ENCODE results near the gene ACACB.

Gene ACACB

GRCh38 chr12:109258607-109259544, 142.5 kb downstream of the ACACB start:
- no peak for DNase-seq (ENCODE audit: low spot score)

DNA sequence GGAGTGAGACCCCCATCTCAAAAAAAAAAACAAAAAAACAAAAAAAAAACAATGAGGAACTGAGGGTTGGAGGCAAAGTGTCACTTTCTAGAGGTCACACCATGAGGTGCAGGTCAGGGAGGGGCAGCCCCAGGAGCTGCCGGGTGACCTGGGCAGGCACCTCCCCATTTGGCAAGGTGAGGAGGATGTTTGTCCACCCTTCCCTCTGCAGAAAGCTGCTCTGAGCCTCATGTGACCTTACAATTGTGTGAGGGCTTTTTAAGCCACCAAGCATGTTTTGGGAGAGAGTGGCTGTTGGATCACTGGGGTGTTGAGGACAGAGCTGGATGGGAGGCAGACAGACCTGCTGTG, 143.1 kb downstream of the ACACB start:
- no peak for DNase-seq (ENCODE audit: low spot score)

DNA sequence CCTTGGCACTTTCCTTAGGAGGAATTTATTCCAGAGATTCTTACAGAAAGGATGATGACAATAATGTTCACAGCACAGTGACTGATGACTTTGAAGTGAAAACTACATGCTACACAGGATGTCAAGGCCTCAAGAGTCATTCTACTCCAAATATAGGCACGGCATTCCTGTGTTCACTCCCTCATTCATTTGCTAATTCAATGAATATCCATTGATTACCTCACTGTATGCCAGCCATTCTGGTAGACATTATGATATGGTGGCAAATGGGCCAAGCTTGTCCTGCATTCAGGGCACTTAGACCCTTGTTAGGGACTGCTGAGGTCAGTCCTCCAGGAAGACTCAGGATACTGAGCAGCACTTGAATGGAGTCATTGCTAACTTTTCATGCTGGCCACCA, 144.7 kb downstream of the ACACB start:
- no peak for DNase-seq (ENCODE audit: low spot score)

- DNase-seq (ENCODE audit: low spot score) = no peak
Observed at GRCh38 chr12:109261939-109262338, 145.6 kb downstream of the ACACB start.

GRCh38 chr12:109263439-109263838, 147.1 kb downstream of the ACACB start:
- DNase-seq (ENCODE audit: low spot score) = no peak

DNA sequence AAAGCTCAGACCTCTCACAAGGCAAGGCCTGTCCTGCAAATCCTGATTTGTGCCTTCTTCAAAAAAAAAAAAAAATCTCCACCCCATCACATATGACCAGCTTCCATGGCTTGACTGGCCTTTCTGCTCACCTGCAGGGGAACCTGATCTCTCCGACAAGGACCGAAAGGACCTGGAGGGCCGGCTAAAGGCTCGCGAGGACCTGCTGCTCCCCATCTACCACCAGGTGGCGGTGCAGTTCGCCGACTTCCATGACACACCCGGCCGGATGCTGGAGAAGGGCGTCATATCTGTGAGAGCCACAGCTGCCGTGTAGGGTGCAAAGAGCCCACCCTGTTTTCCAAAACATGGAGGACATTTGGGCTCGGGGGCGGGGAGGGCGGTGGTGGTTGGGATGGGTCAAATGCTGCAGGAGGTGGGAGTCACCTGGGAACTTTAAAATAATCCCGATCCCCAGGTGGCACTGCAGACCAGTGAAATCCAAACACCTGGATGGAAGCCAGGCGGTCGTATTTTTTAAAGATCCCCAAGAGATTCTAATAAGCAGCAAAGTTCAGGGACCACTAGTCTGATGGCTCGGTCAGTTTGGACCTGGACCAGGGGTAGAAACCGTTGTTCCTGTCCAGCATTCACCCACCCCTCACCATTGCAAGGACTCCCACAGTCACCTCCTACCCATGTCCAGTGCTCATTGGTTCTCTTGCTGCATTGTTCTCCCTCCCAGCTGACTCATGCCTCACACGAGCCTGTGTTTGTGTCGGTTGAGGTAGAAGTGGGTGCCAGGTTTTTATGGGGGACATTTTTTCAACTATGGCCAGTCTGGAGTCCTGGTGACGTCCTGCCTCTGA, 147.9 kb downstream of the ACACB start:
- DNase-seq (ENCODE audit: low spot score) = peak; percentile 46

DNA sequence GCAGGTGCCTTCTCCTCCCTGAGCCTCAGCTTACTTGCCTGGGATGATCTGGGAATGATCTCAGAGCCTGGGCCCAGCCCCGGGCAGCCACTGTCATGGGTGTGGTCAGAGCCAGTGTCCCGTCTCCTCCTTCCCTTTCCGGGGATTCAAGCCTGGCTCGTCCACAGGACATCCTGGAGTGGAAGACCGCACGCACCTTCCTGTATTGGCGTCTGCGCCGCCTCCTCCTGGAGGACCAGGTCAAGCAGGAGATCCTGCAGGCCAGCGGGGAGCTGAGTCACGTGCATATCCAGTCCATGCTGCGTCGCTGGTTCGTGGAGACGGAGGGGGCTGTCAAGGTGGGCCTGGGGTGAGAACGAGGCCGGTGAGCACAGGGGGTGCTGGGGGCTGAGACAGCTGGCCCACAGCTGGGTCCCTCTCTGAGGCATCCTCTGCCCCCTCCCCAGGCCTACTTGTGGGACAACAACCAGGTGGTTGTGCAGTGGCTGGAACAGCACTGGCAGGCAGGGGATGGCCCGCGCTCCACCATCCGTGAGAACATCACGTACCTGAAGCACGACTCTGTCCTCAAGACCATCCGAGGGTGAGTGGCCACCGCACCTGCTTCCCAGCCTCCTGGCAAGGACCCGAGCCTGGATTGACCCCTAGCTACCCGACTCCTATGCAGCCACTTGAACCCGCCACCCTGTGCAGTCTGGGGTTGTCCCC, 148.7 kb downstream of the ACACB start:
- DNase-seq (ENCODE audit: low spot score) = no peak

- DNase-seq (ENCODE audit: low spot score) = no peak
Observed at GRCh38 chr12:109266106-109266879, 149.9 kb downstream of the ACACB start.

DNA sequence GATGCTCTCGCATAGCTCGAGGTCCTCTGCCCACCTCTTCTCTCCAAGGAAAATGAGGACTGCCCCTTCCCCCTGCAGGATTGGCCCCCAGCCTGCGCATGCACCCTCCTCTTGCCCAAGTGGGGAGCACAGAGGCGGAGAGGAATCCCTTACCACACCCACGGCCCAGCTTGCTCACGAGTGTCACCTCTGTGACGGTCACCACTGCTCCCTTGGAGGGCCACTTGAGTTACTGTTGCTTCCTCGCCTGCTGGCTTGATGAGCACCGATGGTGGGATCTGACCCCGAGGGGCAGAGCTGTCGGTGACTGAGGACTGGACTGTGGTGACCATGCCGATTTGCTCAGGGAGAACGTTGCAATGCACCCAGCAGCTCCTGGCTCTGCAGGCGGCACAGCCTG, 151.0 kb downstream of the ACACB start:
- no peak for DNase-seq (ENCODE audit: low spot score)

- no peak for DNase-seq (ENCODE audit: low spot score)
Observed at GRCh38 chr12:109268896-109269295, 152.5 kb downstream of the ACACB start.

DNA sequence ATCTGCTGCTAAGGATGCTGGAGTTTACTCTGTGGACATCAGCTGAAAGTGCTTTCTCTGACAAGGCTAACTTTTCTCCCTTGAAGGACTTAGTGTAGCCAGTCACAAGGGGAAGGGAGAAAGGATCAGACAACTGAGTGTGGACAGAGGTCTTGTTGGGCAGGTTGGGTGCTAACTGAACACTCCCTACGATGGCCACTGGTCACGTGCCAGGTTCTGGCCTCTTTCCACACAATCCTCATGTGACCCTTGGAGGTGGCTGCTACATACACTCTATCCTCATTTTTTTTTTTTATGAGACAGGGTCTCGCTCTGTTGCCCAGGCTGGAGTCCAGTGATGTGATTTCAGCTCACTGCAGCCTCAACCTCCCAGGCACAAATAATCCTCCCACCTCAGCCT, 153.0 kb downstream of the ACACB start:
- DNase-seq (ENCODE audit: low spot score) = no peak

GRCh38 chr12:109270494-109270893, 154.1 kb downstream of the ACACB start:
- no peak for DNase-seq (ENCODE audit: low spot score)

- no peak for DNase-seq (ENCODE audit: low spot score)
Observed at GRCh38 chr12:109271418-109271817, 155.0 kb downstream of the ACACB start.

- DNase-seq (ENCODE audit: low spot score) = no peak
Observed at GRCh38 chr12:109273354-109273753, 157.0 kb downstream of the ACACB start.

DNA sequence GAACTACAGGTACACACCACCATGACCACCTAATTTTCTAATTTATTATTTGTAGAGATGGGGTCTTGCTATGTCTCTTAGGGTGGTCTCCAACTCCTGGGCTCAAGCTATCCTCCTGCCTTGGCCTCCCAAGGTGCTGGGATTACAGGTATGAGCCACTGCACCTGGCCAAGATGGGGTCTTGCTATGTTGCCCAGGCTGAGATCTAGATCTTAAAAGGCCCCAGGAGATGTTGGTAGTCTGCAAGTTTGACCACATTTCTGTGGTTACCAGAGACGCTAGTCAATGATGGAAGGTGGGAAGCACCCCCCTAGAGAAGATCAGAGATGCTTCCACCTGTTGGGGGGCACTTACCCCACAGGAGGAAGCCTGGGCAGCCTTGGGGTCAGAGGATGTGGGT, 158.0 kb downstream of the ACACB start:
- DNase-seq (ENCODE audit: low spot score) = no peak

- DNase-seq (ENCODE audit: low spot score) = no peak
Observed at GRCh38 chr12:109275173-109275572, 158.8 kb downstream of the ACACB start.

DNA sequence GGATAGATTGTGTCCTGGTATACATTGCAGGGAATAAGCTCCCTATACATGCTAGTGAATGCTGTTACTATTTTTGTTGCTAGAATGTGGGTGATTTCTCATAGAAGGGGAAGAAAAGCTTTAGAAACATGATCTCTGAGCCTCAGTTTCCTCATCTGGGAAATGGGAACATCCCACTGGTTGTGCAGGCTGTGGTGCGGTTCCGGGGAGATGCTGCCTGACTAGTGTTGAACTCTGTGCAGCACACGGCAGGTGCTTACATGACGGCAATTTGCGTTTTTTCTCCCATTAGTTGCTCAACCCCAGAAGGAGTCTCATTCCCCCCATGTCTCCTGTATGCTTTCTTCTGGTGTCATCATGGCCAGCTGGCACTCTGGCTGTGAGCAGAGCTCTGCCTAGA, 159.8 kb downstream of the ACACB start:
- no peak for DNase-seq (ENCODE audit: low spot score)

- DNase-seq (ENCODE audit: low spot score) = no peak
Observed at GRCh38 chr12:109277255-109277898, 161.0 kb downstream of the ACACB start.

DNA sequence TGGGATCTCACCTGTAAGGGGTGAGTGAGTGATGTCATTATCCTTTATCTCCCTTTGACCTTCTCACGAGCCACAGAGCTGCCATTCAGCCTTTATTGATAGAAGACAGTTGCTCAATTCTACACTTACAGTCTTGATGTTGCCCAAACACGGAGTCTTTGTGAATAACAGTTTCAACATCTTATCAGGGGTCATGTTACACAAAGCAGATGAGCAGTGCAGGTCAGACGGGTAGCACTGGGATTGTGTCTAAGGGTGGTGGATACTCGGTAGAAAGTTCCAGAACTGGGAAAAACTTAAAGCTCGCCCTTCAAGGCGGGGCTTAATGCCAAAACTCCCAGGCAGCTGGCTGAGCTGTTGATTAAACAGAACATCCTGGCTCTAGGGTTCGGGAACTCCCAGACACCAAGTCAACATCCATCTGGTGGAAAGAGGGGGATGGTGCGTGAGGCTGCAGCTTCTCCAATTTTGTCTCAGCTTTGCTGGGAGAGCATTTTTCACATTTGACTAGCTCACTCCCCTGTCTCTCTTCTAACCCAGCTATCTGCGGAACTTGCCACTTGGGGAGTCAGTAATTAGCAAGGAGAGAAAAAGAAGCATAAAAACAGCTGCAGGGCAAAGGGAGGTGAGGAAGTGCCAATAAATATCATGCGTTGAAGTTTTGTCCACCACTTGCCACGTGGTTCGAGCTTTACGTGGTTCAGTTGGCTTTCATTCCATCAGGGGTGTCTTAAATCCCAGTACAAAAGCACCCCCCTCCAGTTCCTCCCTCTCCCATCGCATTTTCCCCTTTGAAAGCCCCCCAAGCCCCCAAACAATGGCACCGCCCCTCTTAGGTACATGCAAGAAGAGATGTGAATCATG, 161.7 kb downstream of the ACACB start:
- DNase-seq (ENCODE audit: low spot score) = no peak

- no peak for DNase-seq (ENCODE audit: low spot score)
Observed at GRCh38 chr12:109278912-109279311, 162.5 kb downstream of the ACACB start.
